Activated CD4-positive, alpha-beta T cell treated with anti-CD3 and anti-CD28 coated beads, Interleukin-2, Interleukin-4, amounts not matched to agents 100 ng/mL and 50 ng/mL, durations not matched to agents 16 hours and 8 hours (primary cell): ENCODE data around the gene RBM33.
A peak's percentile ranks its signal among the peaks of the same experiment; 100 is the strongest.

Experiments used
- DNase-seq: peaks from one replicate; pipeline ENCODE4 v3.0.0-alpha.2; 2020; ENCODE audit warnings: low spot score

RBM33 gene

DNA sequence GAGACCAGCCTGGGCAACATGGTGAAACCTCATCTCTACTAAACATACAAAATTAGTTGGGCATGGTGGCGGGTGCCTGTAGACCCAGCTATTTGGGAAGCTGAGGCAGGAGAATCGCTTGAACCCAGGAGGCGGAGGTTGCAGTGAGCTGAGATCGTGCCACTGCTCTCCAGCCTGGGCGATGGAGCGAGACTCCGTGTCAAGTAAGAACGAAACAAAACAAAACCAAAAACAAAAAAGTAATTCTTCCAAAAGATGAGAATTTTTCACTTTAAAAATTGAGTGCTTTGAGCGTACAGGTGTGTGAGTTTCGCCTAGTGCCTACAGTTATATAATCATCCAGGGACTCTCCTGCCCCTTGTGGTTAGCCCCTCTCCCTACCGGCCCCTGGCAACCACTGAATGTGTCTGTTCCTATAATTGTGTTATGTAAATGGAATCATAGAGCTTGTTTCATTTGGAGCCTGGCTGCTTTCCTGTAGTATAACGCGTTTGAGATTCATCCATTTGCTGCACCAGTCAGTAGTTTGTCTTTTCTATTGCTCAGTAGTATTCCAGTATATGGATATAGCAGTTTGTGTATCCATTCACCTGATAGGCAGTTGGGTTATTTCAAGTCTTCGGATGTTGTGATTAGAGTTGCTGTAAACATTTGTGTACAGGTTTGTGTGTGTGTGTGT lies 80.0 kb downstream of the RBM33 start:
- DNase-seq, result no peak

DNA sequence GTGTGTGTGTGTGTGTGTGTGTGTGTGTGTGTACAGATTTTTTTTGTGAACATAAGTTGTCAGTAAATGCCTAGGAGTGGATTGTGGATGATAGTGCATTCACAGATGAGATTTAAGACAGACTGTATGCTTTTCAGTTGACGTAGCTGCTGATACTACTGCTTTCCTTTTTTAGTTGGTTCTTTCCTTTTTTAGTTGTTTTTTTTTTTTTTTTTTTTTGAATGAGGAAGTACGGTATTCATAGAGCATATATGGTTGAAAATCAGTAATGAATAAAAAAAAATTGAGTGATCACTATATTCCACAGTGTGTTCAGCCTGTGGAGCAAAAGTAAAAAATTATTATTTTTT lies 80.5 kb downstream of the RBM33 start:
- DNase-seq, result no peak

GRCh38 chr7:155727616-155728015 lies 83.2 kb downstream of the RBM33 start:
- DNase-seq, result no peak

DNA sequence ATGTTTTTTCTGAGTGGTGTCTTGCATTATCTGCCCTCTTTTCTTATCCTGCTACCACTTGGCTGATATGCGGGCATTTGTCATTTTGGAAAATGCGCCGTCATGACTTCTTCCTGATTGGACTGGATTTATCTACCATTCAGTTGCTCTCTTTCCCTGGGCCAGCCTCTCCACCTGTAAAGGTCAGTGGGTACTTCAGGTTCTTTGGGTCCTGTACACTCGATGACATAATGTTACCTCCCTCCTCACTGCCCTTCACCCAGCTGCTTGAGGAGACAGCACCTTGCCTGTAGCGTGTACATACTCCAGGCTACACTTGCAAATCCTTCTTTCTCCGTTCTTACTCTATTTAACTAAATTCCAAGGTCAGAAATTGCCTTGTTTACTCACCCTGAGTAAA lies 83.7 kb downstream of the RBM33 start:
- no peak for DNase-seq

GRCh38 chr7:155729847-155730246 lies 85.4 kb downstream of the RBM33 start:
- DNase-seq, result no peak

DNA sequence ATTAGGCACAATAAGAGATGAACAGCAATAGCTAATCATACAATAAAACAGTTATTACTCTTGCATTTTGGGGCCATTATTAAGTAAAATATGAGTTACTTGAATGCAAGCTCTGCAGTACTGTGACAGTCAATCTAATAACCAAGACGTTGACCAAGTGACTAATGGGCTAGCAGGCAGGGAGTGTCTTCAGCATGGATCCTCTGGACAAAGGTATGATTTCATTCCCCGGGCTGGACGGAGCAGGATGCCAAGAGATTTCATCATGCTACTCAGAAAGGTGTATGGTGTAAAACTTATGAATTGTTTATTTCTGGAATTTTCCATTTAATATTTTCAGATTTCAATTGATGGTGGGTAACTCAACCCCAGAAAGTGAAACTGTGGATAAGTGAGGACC lies 86.9 kb downstream of the RBM33 start:
- DNase-seq, result no peak

DNA sequence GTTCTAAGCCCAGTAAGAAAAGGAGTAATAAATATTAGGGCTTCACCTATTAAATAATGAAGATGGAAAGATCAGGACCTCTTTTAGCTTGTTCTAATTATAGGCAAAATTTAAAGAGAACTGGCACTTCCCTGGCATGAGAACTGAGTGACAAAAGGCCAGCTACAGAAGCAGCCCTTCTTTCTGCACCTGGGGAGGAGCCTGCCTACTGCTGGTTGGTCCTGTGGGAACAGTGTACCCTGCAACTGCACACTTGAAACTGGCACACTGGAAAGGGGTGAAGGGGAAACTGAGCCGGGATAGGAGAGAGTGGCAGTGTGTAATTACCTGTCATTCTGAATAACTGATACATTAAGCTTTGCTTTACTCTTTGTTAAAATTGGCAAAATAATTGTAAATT lies 87.4 kb downstream of the RBM33 start:
- no peak for DNase-seq

DNA sequence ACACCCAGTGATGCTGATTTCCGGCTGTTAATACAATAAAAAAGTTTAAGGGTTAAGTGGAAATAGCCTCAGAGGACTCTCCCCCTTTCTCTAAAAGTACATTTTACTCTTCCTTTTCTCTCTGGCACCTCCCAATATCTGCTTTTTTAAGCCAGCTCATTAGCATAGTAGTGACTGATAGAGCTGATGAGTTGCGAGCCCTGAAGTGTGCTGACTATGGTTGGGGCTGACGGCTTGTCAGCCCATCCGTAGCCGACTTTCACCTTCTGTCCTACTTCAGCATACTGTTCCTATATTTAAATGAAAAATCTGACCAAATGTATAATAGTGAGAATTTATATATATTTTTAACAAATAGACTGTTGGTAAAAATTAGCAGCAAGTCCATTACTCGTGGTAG lies 87.8 kb downstream of the RBM33 start:
- DNase-seq, result no peak

DNA sequence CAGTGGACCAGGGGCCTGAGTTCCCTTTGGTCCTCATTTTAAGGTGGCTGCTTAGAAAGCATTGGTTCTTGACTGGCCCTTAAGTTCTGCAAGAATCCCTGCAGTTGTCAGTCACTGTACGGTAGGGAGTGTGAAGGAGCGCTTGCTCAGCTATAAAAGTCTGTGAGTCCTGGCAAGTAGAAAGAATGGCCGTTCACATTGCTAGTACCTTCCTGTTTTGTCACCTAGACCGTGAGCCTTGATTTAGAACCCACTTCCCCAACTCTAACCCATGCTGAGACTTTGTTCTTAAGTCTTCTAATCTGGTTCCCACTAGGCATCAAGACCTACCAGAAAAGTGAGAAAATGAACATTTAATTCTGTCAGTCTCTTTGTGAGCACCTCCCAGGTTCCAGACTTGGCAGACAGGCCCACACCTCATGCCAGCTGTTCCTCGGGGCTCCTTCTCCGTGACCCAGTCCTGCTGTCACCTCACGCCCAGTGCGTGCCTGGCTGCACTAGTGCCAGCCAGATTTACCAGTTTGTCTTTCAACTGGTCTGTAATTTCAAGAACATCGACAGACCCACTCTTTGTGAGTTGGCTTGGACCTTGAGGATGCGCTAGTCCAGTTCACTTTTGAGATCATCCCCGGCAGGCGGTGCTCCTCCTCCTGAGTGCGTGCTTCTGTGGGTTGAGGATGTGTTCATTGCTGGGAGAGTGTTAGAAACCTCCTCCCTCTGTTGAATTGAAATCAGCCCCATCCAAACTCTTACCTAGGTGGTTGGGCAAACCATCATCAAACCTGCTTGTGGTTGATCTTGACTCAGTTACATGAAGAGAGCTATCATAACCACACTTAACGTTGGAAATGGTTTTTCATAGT lies 89.4 kb downstream of the RBM33 start:
- DNase-seq, result no peak

- DNase-seq, result peak; percentile 32
Observed at GRCh38 chr7:155734445-155734809, 90.0 kb downstream of the RBM33 start.

- DNase-seq, result no peak
Observed at GRCh38 chr7:155735442-155736115, 91.1 kb downstream of the RBM33 start.

GRCh38 chr7:155737590-155737989 lies 93.1 kb downstream of the RBM33 start:
- DNase-seq, result no peak

GRCh38 chr7:155738104-155738503 lies 93.6 kb downstream of the RBM33 start:
- DNase-seq, result no peak

GRCh38 chr7:155738652-155739537 lies 94.4 kb downstream of the RBM33 start:
- DNase-seq, result peak; percentile 66

DNA sequence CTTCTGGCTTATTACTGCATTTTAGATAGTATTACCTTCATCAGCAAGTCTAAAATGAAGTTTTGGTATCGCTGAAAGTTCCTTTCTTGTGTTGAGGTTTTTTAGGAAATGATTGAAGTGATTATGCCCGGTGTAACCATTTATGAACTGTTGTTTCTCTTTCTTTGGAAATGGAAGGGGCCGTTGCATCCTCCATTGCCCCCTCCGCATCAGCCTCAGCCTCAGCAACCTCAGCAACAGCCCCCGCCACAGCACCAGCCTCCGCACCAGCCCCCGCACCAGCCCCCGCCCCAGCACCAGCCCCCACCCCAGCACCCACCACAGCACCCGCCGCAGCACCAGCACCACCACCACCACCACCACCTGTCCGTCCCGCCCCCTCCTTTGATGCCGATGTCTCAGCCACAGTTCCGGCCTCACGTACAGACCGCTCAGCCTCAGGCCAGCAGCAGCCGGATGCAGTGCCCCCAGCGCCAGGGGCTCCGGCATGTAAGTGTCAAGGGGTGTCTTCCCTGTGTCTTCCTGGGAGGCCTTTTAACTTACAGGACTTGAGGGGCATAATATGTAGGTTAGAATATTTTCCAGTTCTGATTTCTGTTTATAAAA lies 95.2 kb downstream of the RBM33 start:
- DNase-seq, result no peak

- DNase-seq, result peak; percentile 39
Observed at GRCh38 chr7:155741082-155741481, 96.6 kb downstream of the RBM33 start.

GRCh38 chr7:155741805-155742204 lies 97.3 kb downstream of the RBM33 start:
- DNase-seq, result no peak

DNA sequence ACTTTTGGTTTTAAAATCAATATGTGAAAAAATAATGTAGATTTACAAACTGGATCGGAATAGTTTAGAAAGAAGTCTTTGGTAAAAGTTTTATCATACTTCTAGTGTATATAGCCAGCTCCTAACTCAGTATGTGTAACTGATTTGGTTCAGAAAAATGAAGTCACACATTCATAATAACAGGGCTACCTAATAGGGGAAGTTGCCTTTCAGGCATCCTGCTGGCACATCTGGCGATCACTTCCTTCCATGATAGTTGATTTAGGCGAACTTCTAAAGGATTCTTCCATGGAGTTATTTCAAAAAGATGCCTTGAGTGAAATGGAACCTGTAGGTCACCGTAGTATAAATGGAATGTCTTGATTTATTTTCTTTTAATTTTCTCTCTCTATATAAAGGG lies 98.7 kb downstream of the RBM33 start:
- DNase-seq, result no peak

DNA sequence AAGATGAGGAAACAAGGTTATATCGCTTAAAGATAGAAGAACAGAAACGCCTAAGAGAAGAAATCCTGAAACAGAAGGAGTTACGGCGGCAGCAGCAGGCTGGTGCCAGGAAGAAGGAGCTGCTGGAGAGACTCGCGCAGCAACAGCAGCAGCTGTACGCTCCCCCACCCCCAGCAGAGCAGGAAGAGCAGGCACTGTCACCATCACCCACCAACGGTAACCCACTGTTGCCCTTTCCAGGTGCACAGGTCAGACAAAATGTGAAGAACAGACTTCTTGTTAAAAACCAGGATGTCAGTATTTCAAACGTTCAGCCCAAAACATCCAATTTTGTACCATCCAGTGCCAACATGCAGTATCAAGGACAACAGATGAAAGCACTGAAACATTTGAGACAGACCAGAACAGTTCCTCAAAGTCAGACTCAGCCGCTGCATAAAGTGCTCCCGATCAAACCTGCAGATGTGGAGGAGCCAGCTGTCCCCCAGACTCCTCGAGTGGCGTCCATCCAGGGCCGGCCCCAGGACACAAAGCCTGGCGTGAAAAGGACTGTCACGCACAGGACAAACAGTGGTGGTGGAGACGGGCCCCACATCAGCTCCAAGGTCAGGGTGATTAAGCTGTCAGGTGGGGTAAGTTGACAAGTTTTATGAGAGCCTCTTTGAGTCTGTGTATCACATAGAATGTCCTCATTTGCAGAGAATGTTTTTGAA lies 100.7 kb downstream of the RBM33 start:
- DNase-seq, result no peak

DNA sequence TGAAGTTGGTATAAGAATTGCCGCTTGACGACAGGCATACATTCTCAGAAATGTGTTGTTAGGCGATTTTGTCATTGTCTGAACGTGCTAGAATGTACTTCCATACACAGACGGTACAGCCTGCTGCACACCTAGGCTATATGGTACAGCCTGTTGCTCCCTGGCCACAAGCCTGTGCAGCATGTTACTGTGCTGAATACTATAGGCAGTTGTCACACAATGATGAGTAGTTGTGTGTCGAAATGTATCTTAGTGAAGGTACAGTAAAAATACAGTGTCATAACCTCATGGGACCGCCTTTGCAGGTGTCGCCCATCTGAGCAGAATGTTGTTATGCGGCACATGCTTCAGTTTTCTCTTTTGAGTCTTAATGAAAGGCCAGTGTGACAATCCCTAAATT lies 101.3 kb downstream of the RBM33 start:
- DNase-seq, result no peak

DNA sequence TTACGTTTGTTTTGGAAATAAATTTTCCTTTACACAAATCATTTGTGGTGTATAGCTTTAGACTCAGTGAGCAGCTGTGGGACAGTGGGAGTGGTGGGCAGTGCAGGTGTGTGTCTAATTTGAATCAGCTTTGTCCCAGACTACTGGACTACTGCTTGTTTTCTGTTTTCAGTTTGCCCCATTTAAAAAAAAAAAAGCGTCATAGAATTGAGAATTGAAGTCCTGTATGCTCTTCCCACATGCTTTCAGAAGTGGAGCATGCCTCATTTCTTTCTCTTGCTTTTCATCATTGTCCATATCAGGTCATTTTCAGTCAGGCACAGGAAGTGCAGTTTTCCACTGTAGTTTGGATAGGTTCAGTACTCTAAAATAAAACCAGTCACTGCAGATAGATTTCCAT lies 101.7 kb downstream of the RBM33 start:
- peak; percentile 34 for DNase-seq
